Hepatocyte (in vitro differentiated cells): ENCODE data around the gene CDHR1.

Experiments
- CTCF ChIP-seq: fragments of 200-600 bp; sonication (generic); IDR thresholded peaks from 2 replicates; pipeline ENCODE4 v1.5.1; 2016; ENCODE audit warnings: antibody characterized with exemption, mild to moderate bottlenecking; ENCODE audit not compliant: poor library complexity
- EZH2 ChIP-seq: fragments of 200-600 bp; sonication (generic); IDR thresholded peaks from 2 replicates; pipeline ENCODE4 v1.6.1; 2016; ENCODE audit warnings: antibody characterized with exemption, mild to moderate bottlenecking, borderline replicate concordance
- EZH2phosphoT487 ChIP-seq: fragments of 200-600 bp; sonication (generic); IDR thresholded peaks from one replicate; pipeline ENCODE4 v1.6.1; 2018; ENCODE audit warnings: antibody characterized with exemption, mild to moderate bottlenecking, low read depth, moderate library complexity; ENCODE audit not compliant: unreplicated experiment, severe bottlenecking

GRCh38 chr10:84188815-84189214, 5.5 kb upstream of the CDHR1 start:
- no peak for TF ChIP-seq CTCF
- TF ChIP-seq EZH2, result no peak
- TF ChIP-seq EZH2phosphoT487, result no peak
